ENCODE results near the gene ZNF775.
A peak's percentile ranks its signal among the peaks of the same experiment; 100 is the strongest.

The ZNF775 gene

GRCh38 chr7:150369748-150370501, 9.2 kb upstream of the ZNF775 start:
- DNase-seq: no peak

- DNase-seq: no peak
Observed at GRCh38 chr7:150370612-150371071, 8.5 kb upstream of the ZNF775 start.

- DNase-seq: no peak
Observed at GRCh38 chr7:150371131-150371995, 7.8 kb upstream of the ZNF775 start.

GRCh38 chr7:150371996-150372270, 7.2 kb upstream of the ZNF775 start:
- no peak for DNase-seq

GRCh38 chr7:150372271-150373048, 6.7 kb upstream of the ZNF775 start:
- DNase-seq: no peak

- DNase-seq: no peak
Observed at GRCh38 chr7:150373049-150373801, 5.9 kb upstream of the ZNF775 start.

- DNase-seq: no peak
Observed at GRCh38 chr7:150374026-150374425, 5.1 kb upstream of the ZNF775 start.

- DNase-seq: no peak
Observed at GRCh38 chr7:150374472-150374871, 4.7 kb upstream of the ZNF775 start.

- DNase-seq: no peak
Observed at GRCh38 chr7:150375662-150376521, 3.2 kb upstream of the ZNF775 start.

GRCh38 chr7:150376560-150376959, 2.6 kb upstream of the ZNF775 start:
- DNase-seq: no peak

GRCh38 chr7:150377196-150377595, 1.9 kb upstream of the ZNF775 start:
- DNase-seq: no peak

GRCh38 chr7:150377635-150378034, 1.5 kb upstream of the ZNF775 start:
- no peak for DNase-seq

- DNase-seq: peak; percentile 50
Observed at GRCh38 chr7:150378115-150378852, 846 bp upstream of the ZNF775 start.

- DNase-seq: peak; percentile 31
Observed at GRCh38 chr7:150379441-150380379, 580 bp downstream of the ZNF775 start.

GRCh38 chr7:150380463-150380862, 1.3 kb downstream of the ZNF775 start:
- no peak for DNase-seq

GRCh38 chr7:150381096-150381495, 2.0 kb downstream of the ZNF775 start:
- DNase-seq: no peak

- DNase-seq: no peak
Observed at GRCh38 chr7:150381785-150382122, 2.6 kb downstream of the ZNF775 start.

GRCh38 chr7:150382123-150382843, 3.2 kb downstream of the ZNF775 start:
- DNase-seq: no peak

- DNase-seq: no peak
Observed at GRCh38 chr7:150382844-150383225, 3.7 kb downstream of the ZNF775 start.
